Stimulated activated CD8-positive, alpha-beta memory T cell treated with anti-CD3 and anti-CD28 coated beads, Interleukin-2, amount 100 ng/mL, for 48 hours (primary cell): ENCODE data around the gene SEZ6L2.

ENCODE experiments used
- DNase-seq, 2 donors: peaks; one replicate each; pipeline ENCODE4 v3.0.0-alpha.2; 2020; ENCODE audit warnings: low read depth in 2 of 2

The SEZ6L2 gene

GRCh38 chr16:29825145-29826044, 74.0 kb downstream of the SEZ6L2 start:
- DNase-seq = no peak

- no peak for DNase-seq
Measured at GRCh38 chr16:29824589-29825144, 74.7 kb downstream of the SEZ6L2 start.

- DNase-seq = no peak
Measured at GRCh38 chr16:29821643-29822115, 77.7 kb downstream of the SEZ6L2 start.
